T follicular helper cell (primary cell): Measurements from ENCODE around the gene TEX261.

Experiments used
- DNase-seq: peaks from one replicate; pipeline ENCODE4 v3.0.0-alpha.2; 2020; ENCODE audit warnings: low read depth

The TEX261 gene

GRCh38 chr2:70959271-70959761, 35.4 kb downstream of the TEX261 start:
- no peak for DNase-seq

- no peak for DNase-seq
Measured at GRCh38 chr2:70958759-70959158, 35.9 kb downstream of the TEX261 start.

GRCh38 chr2:70957798-70958197, 36.9 kb downstream of the TEX261 start:
- no peak for DNase-seq

DNA sequence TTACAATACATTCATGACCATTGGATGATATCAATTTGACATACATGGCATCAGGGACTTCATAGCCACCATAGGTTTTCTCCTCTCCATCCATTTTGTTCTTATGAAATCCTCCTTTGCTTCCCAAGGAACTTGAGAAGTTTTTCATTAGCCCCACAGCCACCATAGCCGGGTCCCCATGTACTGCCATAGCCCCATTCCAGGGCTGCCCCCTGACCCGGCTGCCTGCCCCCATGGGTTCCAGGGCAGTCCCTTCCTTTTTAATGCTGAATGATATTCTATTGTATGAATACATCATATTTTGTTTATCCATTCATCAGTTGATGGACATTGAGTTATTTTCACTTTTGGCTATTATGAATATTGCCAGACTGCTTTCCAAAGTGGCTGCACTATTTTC, 38.5 kb downstream of the TEX261 start:
- no peak for DNase-seq

- DNase-seq: no peak
Measured at GRCh38 chr2:70954886-70955285, 39.8 kb downstream of the TEX261 start.

GRCh38 chr2:70949086-70949485, 45.6 kb downstream of the TEX261 start:
- DNase-seq: no peak

- DNase-seq: peak; percentile 68
Measured at GRCh38 chr2:70948337-70949003, 46.2 kb downstream of the TEX261 start.

DNA sequence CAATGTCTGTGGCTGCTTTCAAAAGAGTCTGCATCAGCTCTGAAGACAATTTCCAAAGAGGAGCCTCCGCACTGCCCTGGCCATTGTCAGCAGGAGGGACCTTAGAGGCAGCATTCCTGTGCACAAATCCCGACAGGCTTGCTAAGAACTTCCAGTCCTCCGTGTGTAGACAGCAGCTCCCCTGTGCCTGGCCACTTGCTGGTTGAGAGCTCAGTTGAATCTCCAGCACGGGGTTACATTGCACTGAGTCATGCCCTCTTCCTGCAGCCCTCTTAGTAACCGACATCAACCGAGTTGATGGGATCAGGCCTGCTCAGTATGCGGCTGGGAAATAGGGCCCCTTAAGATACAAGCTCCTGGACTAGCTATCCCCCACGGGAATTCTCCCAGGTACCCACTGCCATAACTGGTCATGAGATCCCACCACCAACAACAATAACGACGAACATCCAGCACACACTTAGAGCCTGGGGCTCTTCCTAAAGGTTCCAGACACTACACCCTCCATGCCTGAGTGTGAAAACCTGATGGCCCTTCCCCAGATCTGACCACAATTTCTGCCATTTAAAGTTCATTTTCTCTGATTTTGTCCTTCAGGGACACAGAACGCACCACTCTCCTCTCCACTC, 47.0 kb downstream of the TEX261 start:
- no peak for DNase-seq

GRCh38 chr2:70946832-70947442, 47.7 kb downstream of the TEX261 start:
- peak; percentile 36 for DNase-seq

GRCh38 chr2:70944111-70944690, 50.5 kb downstream of the TEX261 start:
- no peak for DNase-seq

DNA sequence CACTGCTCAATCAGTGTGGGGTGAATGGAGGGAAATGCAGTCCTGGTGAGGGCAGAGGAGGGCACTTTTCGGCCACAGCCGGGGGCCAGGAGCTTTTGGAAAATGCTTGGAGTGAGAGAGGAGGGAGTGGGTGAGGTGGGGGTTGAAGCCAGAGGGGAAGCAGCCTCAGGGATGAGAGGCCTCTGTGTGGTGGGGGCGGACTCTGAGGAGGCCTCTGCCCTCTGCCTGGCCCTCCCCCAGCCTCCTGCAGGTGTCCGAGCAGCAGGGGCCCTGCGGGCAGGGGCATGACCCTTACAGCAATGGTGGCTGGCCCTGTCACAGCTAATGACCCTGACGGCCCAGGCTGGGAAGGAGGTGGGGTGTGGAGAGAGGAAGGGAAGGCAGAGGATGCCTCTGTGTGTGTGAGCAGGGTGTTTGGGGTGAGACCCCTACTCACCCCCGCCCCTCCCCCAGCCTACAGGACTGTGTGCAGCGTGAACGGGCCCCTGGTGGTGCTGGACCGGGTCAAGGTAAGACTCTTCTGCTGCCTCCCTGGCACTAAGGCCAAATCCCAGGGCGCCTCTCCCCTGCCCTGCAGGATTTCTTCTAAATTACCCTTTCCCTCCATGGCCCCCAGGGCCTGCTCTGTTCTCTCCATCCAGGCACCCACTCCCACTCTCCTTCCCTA, 51.3 kb downstream of the TEX261 start:
- no peak for DNase-seq

- no peak for DNase-seq
Measured at GRCh38 chr2:70942396-70943204, 52.1 kb downstream of the TEX261 start.

GRCh38 chr2:70941701-70942100, 53.0 kb downstream of the TEX261 start:
- DNase-seq: no peak

DNA sequence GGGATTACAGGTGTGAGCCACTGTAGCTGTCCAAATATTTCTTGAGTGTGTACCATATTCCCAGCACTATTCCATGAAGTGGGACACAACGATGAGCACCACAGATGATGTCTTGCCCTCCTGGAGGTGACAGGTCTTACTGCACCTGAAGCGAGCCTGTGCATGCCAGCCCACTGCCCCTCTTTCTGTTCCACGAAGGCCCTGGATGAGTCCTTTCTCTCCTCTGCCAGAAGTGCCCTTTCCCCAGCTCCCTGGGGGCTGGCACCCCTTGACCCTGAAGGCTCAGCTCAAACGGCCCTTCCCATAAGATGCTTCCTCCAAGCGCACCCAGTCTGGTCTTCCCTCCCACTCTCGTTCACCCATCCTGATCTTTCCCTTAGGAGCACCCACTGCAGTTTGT, 53.5 kb downstream of the TEX261 start:
- no peak for DNase-seq

- DNase-seq: no peak
Measured at GRCh38 chr2:70939839-70940580, 54.7 kb downstream of the TEX261 start.

- no peak for DNase-seq
Measured at GRCh38 chr2:70939001-70939838, 55.5 kb downstream of the TEX261 start.

DNA sequence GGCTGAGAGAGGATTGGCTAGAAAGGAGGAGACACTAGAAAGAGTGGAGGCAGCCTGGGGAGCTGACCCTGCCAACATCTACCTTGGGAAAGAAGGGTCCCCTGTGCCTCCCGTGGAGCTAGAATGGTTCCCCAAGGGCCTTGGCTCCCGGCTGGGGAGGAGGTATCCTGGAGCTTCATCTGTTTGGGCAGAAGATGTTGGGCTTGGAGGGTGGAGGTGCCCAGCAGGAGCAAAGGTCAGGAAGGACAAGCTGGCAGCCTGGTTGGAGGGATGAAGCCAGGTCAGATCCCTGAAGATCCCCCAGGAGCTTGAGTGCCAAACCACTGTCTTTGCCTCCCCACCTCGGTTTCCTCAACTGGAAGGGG, 56.1 kb downstream of the TEX261 start:
- no peak for DNase-seq

DNA sequence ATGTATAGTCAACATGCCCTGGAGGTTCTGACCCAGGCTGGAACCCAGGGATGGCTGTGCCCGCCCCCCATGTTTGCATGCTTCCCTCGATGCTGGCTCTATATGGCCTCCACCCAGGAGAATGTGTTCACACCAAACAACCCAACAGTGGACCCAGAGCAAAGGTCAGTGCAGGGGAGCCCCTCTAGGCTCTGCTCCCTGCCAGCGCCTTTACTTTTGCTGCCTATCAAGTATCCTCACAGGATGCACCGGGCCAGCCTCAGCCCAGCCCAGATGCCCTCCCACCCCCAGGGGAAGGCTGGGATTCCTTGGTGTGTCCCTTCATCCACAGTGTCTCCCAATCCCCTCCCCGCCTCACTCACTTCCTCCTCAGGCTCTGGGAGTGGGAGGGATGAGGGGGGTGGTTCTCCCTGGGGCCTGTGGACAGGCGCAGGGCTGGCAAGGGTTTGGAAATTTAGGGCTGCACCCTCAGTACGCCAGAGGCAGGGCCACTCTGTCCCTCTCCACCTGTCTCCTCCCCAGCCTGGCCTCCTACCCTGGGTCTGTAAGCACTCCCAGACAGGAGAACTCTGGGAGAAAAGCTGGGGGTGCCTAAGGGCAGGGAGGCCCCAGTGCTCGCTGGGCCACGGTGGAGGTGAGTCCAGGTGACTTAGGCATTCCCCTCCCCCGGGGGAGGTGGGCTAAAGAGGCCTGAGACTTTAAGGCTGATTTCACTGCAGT, 56.6 kb downstream of the TEX261 start:
- DNase-seq: no peak
